Measurements from ENCODE around the gene ARHGAP26. TPM values are rescaled to one million over a fixed set of nuclear protein-coding genes. Genes with fewer than 3 reads are reported as not detected.
A peak's percentile ranks its signal among the peaks of the same experiment; 100 is the strongest.

The ARHGAP26 gene
- total RNA-seq, 1 experiment from 2014 or later: 54.3 TPM

GRCh38 chr5:143217804-143218160, 447.6 kb downstream of the ARHGAP26 start:
- TF ChIP-seq, protein P1, sequence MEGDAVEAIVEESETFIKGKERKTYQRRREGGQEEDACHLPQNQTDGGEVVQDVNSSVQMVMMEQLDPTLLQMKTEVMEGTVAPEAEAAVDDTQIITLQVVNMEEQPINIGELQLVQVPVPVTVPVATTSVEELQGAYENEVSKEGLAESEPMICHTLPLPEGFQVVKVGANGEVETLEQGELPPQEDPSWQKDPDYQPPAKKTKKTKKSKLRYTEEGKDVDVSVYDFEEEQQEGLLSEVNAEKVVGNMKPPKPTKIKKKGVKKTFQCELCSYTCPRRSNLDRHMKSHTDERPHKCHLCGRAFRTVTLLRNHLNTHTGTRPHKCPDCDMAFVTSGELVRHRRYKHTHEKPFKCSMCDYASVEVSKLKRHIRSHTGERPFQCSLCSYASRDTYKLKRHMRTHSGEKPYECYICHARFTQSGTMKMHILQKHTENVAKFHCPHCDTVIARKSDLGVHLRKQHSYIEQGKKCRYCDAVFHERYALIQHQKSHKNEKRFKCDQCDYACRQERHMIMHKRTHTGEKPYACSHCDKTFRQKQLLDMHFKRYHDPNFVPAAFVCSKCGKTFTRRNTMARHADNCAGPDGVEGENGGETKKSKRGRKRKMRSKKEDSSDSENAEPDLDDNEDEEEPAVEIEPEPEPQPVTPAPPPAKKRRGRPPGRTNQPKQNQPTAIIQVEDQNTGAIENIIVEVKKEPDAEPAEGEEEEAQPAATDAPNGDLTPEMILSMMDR (IDR thresholded peaks at IDR 0.05; ENCODE audit: unreplicated experiment): no peak
- DNase-seq (ENCODE audit: unreplicated experiment): no peak
- intact Hi-C loops (cut with micrococcal nuclease): no loop called here
- Mint-ChIP-seq H3K4me3 (ENCODE audit: unreplicated experiment) (no peak overlapping the region), H3K27me3 (ENCODE audit: insufficient read depth, unreplicated experiment) (no peaks in the 10 kb centered on the region), H3K4me1 (ENCODE audit: insufficient read depth, unreplicated experiment) (peaks cover 29% of the 10 kb centered on the region), H3K9me3 (ENCODE audit: unreplicated experiment) (no peaks in the 10 kb centered on the region), H3K36me3 (ENCODE audit: insufficient read depth, unreplicated experiment) (peaks cover 7% of the 10 kb centered on the region), H3K27ac (ENCODE audit: low read depth, unreplicated experiment) (peak overlapping the region; percentile 75)
- ChIA-PET CTCF (interaction anchor here (0.9 to 1.5 kb wide), 2 partner anchors 12 to 23 kb away, joined by 3 to 6 read pairs; no protein-coding TSS in a partner anchor), POLR2A (interaction anchor here (1.0 to 4.7 kb wide), 3 partner anchors 11 to 183 kb away, joined by 3 to 26 read pairs (median 4); no protein-coding TSS in a partner anchor)
- BruUV-seq (replicated peaks): no TSS peak

GRCh38 chr5:143218517-143219170, 448.5 kb downstream of the ARHGAP26 start:
- TF ChIP-seq, protein P1 (IDR thresholded peaks at IDR 0.05; ENCODE audit: unreplicated experiment): no peak
- no TSS peak for BruUV-seq (replicated peaks)
- Mint-ChIP-seq H3K27ac (ENCODE audit: low read depth, unreplicated experiment) (peak overlapping the region; percentile 75), H3K27me3 (ENCODE audit: insufficient read depth, unreplicated experiment) (no peaks in the 10 kb centered on the region), H3K4me1 (ENCODE audit: insufficient read depth, unreplicated experiment) (peaks cover 29% of the 10 kb centered on the region), H3K9me3 (ENCODE audit: unreplicated experiment) (no peaks in the 10 kb centered on the region), H3K36me3 (ENCODE audit: insufficient read depth, unreplicated experiment) (peaks cover 7% of the 10 kb centered on the region), H3K4me3 (ENCODE audit: unreplicated experiment) (no peak overlapping the region)
- ChIA-PET POLR2A (interaction anchor here (0.8 to 4.7 kb wide), 8 partner anchors 9 to 952 kb away, joined by 3 to 26 read pairs (median 4); partner anchors contain the start of genes KCTD16 and YIPF5), CTCF (interaction anchor here (0.9 to 1.5 kb wide), 4 partner anchors 11 to 39 kb away, joined by 3 to 6 read pairs (median 4); no protein-coding TSS in a partner anchor)
- DNase-seq (ENCODE audit: unreplicated experiment): no peak
- intact Hi-C loops (cut with micrococcal nuclease): no loop called here

- Mint-ChIP-seq H3K27me3 (ENCODE audit: insufficient read depth, unreplicated experiment) (no peaks in the 10 kb centered on the region), H3K4me3 (ENCODE audit: unreplicated experiment) (no peak overlapping the region), H3K9me3 (ENCODE audit: unreplicated experiment) (no peaks in the 10 kb centered on the region), H3K36me3 (ENCODE audit: insufficient read depth, unreplicated experiment) (peaks cover 14% of the 10 kb centered on the region), H3K4me1 (ENCODE audit: insufficient read depth, unreplicated experiment) (peaks cover 29% of the 10 kb centered on the region), H3K27ac (ENCODE audit: low read depth, unreplicated experiment) (no peak overlapping the region)
- DNase-seq (ENCODE audit: unreplicated experiment): peak; percentile 63
- ChIA-PET CTCF (interaction anchor here (0.6 to 1.4 kb wide), 3 partner anchors 21 to 94 kb away, joined by 3 to 4 read pairs (median 3); no protein-coding TSS in a partner anchor), POLR2A (interaction anchor here (0.6 to 4.7 kb wide), 8 partner anchors 8 to 777 kb away, joined by 3 to 26 read pairs (median 3); no protein-coding TSS in a partner anchor)
- intact Hi-C loops (cut with micrococcal nuclease): no loop called here
- BruUV-seq (replicated peaks): no TSS peak
- TF ChIP-seq, protein P1 (IDR thresholded peaks at IDR 0.05; ENCODE audit: unreplicated experiment): no peak
Measured at GRCh38 chr5:143219696-143220095, 449.5 kb downstream of the ARHGAP26 start.

DNA sequence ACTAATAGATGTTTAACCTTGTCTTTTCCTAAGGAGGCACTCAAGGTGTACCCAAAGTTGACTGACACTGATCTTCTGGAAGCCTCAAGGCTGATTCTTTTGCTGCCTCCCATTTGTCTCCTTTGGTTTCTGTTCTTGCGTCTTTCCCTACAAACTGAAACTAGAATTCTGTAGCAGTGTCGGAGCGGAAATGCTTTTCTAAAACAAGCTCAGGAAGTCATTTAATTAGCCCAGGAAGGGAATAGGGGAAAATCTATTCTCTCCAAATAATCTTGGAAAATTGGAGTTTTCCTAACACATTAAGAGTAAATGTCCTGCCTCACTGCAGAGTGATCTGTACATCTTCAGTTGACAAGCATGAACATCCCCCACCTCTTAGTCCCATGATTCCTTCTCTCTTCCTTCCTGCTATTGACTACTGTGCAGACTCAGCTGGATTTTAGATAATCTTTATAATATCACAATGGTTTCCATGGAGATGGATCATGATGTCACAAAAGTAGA, 450.6 kb downstream of the ARHGAP26 start:
- H3K9me3 Mint-ChIP-seq (ENCODE audit: unreplicated experiment): no peaks in the 10 kb centered on the region
- peaks cover 8% of the 10 kb centered on the region for H3K36me3 Mint-ChIP-seq (ENCODE audit: insufficient read depth, unreplicated experiment)
- H3K27me3 Mint-ChIP-seq (ENCODE audit: insufficient read depth, unreplicated experiment): no peaks in the 10 kb centered on the region
- intact Hi-C loops (cut with micrococcal nuclease): no loop called here
- ChIA-PET POLR2A (interaction anchor here (2.6 to 4.7 kb wide), 3 partner anchors 13 to 24 kb away, joined by 10 to 26 read pairs (median 13); no protein-coding TSS in a partner anchor), CTCF (interaction anchor here (0.7 kb wide), 2 partner anchors 13 to 1485 kb away, joined by 3 to 4 read pairs; no protein-coding TSS in a partner anchor)
- H3K4me3 Mint-ChIP-seq (ENCODE audit: unreplicated experiment): no peak overlapping the region
- DNase-seq (ENCODE audit: unreplicated experiment): no peak
- peaks cover 29% of the 10 kb centered on the region for H3K4me1 Mint-ChIP-seq (ENCODE audit: insufficient read depth, unreplicated experiment)
- TF ChIP-seq, protein P1 (IDR thresholded peaks at IDR 0.05; ENCODE audit: unreplicated experiment): no peak
- no peak overlapping the region for H3K27ac Mint-ChIP-seq (ENCODE audit: low read depth, unreplicated experiment)
- BruUV-seq (replicated peaks): no TSS peak

All from MCF 10A (cell line).